WTC11 (cell line): ENCODE results near the gene UQCC2.

ENCODE experiments used
- CTCF ChIP-seq: fragments of 200-600 bp; IDR thresholded peaks from 2 replicates; pipeline ENCODE4 v1.8.0; 2022; ENCODE audit warnings: antibody characterized with exemption
- IRF1 ChIP-seq: sonication (generic); formaldehyde crosslinking; IDR thresholded peaks from 2 replicates; pipeline ENCODE4 v1.8.0; 2023; ENCODE audit warnings: missing genetic modification reagents
- JUN ChIP-seq: sonication (generic); formaldehyde crosslinking; IDR thresholded peaks from 2 replicates; pipeline ENCODE4 v1.8.0; 2023; ENCODE audit warnings: mild to moderate bottlenecking, missing genetic modification reagents
- NR2C2 ChIP-seq: sonication (generic); formaldehyde crosslinking; IDR thresholded peaks from 2 replicates; pipeline ENCODE4 v1.8.0; 2022; ENCODE audit warnings: mild to moderate bottlenecking, missing genetic modification reagents

- no peak for TF ChIP-seq JUN (CRISPR knock-in tag)
- TF ChIP-seq IRF1 (CRISPR knock-in tag): no peak
- TF ChIP-seq NR2C2 (CRISPR knock-in tag): no peak
- TF ChIP-seq CTCF: no peak
Observed at GRCh38 chr6:33724102-33725023, 12.9 kb upstream of the UQCC2 start.
